NCI-H524 treated with DMSO at 0.1 percent for 48 hours (cell line): ENCODE data around the gene EIF3J.
A peak's percentile ranks its signal among the peaks of the same experiment; 100 is the strongest.
"Not testable (repeated sequence)": the region's sequence is repeated elsewhere in the genome, so short reads cannot be mapped to it uniquely, and the experiment has no call there.

Experiments used
- DNase-seq: peaks from one replicate; lab custom pipeline; 2025; lab: John Stamatoyannopoulos, UW

Gene EIF3J, protein sequence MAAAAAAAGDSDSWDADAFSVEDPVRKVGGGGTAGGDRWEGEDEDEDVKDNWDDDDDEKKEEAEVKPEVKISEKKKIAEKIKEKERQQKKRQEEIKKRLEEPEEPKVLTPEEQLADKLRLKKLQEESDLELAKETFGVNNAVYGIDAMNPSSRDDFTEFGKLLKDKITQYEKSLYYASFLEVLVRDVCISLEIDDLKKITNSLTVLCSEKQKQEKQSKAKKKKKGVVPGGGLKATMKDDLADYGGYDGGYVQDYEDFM

GRCh38 chr15:44536962-44537734 lies at the start of gene EIF3J:
EIF3J (plus strand) TSS chr15:44537147; CDS start chr15:44537195, 48 bp downstream.
- DNase-seq, result peak; percentile 71

- DNase-seq, result no peak
These were observed 47.5 kb upstream of the EIF3J start for GRCh38 chr15:44489464-44489863.

GRCh38 chr15:44490622-44491021 lies 46.3 kb upstream of the EIF3J start:
- no peak for DNase-seq

DNA sequence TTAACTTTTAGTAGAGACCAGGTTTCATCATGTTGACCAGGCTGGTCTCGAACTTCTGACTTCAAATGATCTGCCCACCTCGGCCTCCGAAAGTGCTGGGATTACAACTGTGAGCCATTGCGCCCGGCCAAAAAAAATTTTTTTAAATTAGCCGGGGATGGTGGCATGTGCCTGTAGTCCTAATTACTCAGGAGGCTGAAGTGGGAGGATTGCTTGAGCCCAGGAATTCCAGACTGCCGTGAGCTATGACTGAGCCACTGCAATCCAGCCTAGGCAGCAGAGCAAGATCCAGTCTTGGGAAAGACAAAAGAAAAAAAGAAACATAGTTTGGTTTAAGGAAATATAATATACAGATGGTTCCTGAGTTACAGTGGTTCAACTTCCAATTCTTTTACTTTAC lies 44.9 kb upstream of the EIF3J start:
- DNase-seq, result no peak

DNA sequence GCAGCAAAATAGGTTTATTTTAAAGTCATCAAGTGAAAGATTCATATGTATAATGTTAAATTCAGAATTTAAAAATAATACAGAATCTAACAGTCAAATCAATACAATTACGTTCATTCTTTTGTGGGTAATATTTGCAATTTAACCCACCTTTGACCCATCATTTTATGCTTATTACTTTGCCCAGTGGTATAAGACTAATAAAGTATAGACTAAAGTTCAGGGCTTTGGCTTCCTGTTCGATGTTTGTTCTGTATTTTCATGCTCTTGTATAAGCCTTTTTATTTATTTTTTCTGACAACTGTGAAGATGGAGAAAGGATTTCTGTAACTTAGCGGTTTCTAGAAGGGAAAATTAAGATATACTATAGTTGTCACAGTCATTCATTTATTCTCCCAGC lies 44.3 kb upstream of the EIF3J start:
- DNase-seq, result no peak

DNA sequence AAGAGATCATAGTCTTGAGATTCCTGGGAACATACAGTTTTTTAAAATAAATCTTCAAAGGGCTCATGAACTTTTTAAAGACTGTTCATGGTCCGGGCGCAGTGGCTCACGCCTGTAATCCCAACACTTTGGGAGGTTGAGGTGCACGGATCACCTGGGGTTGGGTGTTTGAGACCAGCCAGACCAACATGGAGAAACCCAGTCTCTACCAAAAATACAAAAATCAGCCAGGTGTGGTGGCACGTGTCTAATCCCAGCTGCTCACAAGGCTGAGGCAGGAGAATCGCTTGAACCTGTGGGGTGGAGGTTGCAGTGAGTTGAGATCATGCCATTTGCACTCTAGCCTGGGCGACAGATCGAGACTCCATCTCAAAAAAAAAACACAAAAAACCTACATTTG lies 41.4 kb upstream of the EIF3J start:
- no peak for DNase-seq

DNA sequence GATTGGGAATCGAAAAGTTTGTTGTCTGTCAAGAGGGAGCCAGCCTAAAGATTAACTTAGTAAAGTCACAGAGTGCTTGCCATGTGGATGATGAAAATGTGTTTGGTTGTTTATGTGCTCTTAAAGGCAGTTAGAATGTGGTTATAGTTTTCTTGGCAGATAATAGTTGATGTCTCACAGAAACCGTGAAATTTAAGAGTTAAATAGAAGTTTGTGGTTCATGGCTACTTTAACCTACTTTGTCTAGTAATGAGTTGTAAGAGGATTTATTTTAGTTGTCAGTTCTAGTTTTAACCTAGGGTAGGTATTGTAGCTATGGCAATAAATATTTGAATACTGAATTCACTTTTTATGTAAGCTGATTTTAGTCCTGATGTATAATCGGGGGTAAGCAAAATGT lies 36.4 kb upstream of the EIF3J start:
- DNase-seq, result no peak

DNA sequence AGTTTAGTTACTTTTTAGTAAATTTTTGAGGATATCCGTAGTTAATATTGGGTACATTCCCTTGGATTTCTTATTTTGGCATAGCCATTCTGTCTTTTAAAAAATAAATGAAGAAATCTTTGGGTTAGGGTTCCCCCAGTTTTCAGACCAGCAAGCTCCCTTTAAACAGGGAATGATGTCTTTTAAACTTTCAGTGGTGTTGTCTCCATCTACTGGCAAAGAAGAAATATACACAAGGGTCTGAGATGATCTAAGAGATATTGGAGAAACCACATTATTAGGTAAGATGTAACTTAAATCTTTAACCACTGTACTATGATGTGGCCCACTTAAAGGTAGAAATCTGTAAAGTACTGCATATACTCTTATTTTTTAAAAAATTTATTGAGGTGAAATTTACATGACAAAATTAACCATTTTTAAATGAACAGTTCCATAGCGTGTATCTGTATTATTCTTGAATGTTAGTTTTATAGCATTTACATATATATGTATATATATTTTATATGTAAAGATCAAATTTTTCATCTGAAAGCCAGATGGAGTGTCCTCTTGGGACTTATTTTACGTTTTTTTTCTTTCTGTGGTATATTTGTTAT lies 35.1 kb upstream of the EIF3J start:
- DNase-seq, result no peak

GRCh38 chr15:44516436-44516835 lies 20.5 kb upstream of the EIF3J start:
- no peak for DNase-seq

- no peak for DNase-seq
These were observed 17.4 kb upstream of the EIF3J start for GRCh38 chr15:44519537-44519936.

GRCh38 chr15:44525018-44525417 lies 11.9 kb upstream of the EIF3J start:
- DNase-seq, result no peak

- DNase-seq, result no peak
These were observed 9.7 kb upstream of the EIF3J start for GRCh38 chr15:44527241-44527640.

- no peak for DNase-seq
These were observed 6.9 kb upstream of the EIF3J start for GRCh38 chr15:44529864-44530604.

DNA sequence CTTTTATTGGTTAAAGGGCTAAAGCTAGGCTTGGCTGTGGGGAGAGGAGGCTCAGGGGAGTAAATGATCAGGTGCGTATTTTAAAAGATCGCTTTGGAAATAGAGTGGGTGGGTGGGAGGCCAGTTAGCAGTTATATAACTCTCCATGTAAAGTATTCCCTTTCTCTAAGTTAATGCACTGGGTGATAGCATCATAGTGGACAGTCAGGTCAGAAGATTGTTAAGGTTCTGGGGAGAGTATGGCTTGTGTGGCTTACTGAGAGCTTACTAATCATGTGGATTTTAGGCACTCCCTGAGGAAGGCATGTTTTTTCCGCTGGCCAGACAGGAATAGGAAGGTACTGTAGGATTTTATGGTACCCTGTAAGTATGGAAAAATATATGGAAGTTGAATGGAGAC lies 6.3 kb upstream of the EIF3J start:
- no peak for DNase-seq

DNA sequence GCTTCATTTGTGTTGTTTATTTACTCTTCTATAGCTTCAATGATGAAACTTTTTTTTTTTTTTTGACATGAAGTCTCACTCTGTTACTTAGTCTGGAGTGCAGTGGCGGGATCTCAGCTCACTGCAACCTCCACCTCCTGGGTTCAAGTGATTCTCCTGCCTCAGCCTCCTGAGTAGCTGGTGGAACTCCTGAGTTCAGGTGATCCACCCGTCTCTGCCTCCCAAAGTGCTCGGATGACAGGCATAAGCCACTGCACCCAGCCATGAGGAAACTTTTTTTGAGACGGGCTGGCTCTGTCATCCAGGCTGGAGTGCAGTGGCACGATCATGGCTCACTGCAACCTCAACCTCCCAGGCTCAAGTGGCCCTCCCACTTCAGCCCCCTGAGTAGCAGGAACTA lies 4.7 kb upstream of the EIF3J start:
- DNase-seq, result not testable (repeated sequence)

DNA sequence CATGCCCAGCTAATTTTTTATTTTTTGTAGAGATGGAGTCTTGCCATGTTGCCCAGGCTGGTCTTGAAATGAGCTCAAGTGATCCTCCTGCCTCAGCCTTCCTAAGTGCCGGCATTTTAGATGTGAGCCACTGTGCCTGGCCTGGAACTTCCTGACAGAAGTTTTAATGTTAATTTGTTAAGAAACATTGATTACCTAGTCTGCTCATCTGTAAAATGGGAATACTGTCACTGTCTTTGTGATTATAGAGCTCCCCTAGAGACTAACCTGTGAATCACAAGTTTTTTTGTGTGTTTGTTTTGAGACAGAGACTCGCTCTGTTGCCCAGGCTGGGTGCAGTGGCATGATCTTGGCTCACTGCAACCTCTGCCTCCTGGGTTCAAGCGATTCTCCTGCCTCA lies 4.3 kb upstream of the EIF3J start:
- no peak for DNase-seq

DNA sequence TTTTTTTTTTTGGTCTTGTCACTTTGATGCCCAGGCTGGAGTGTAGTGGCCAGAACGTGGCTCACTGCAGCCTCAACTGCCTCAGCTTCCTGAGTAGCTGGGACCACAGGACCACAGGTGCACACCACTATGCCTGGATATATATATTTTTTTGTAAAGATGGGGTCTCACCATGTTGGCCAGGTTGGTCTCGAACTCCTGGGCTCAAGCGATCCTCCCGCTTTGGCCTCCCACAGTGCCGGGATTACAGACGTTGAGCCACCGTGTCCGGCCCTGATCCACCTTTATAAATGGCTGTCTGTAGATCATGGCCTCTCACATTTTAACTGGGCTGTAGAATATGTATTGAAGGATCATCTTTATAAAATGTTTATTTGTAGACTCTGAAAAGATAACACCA lies 1.9 kb upstream of the EIF3J start:
- no peak for DNase-seq

- DNase-seq, result no peak
These were observed 1.2 kb upstream of the EIF3J start for GRCh38 chr15:44535523-44536301.

GRCh38 chr15:44536302-44536961 lies 515 bp upstream of the EIF3J start:
- DNase-seq, result peak; percentile 71

DNA sequence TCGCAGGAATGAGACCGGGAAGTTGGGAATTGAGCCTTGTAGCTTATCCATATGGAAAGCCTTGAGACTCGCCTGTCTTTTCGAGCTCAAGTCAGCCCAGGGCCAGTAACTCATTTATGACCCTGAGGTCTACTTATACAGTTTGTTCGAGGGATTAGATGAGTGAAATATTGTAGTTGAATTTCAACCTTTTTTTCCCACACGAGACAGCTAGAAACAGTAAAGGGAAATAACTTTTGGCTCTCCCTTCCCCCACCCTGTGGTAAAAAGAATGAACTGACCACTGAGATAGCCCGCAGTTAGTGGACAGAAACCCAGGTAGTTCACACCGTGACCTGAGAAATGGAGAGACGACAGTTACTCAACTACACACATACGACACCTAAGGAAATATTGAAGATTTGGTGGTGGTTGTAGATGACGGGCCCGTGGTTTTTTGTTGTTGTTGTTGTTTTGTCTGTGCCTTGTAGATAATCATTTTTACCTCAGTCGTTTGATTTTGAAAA lies 841 bp downstream of the EIF3J start:
- DNase-seq, result no peak
